SK-N-SH treated with all-trans-retinoic acid at 6 μM for 48 hours (cell line): ENCODE data around the gene ABCF2.

Experiments used
- ATAC-seq: fragments of 200-7000 bp; cut with Tn5 transposase; 3 replicates; pipeline ENCODE4 v1.9.1; 2020; ENCODE audit warnings: mild to moderate bottlenecking, moderate library complexity
- BACH2 ChIP-seq: fragments of 250-450 bp; sonication (Bioruptor Pico); IDR thresholded peaks from 2 replicates; pipeline ENCODE4 v1.9.0; 2021; ENCODE audit warnings: mild to moderate bottlenecking, borderline replicate concordance
- CSDC2 ChIP-seq: fragments of 250-450 bp; sonication (Bioruptor Pico); IDR thresholded peaks from 2 replicates; pipeline ENCODE4 v1.5.0; 2020; ENCODE audit warnings: mild to moderate bottlenecking, moderate library complexity
- ESRRG ChIP-seq: fragments of 250-450 bp; sonication (Bioruptor Pico); IDR thresholded peaks from 2 replicates; pipeline ENCODE4 v1.6.1; 2021; ENCODE audit warnings: mild to moderate bottlenecking
- ISL1 ChIP-seq: fragments of 250-450 bp; sonication (Bioruptor Pico); IDR thresholded peaks from 2 replicates; pipeline ENCODE4 v2.1.2; 2022; ENCODE audit warnings: mild to moderate bottlenecking, moderate library complexity
- OSR1 ChIP-seq: fragments of 250-450 bp; sonication (Bioruptor Pico); IDR thresholded peaks from 2 replicates; pipeline ENCODE4 v1.8.0; 2022; ENCODE audit warnings: moderate library complexity, mild to moderate bottlenecking, inconsistent platforms
- POU6F1 ChIP-seq: fragments of 250-450 bp; sonication (Bioruptor Pico); IDR thresholded peaks from 2 replicates; pipeline ENCODE4 v1.8.0; 2021; ENCODE audit warnings: low read depth, mild to moderate bottlenecking, moderate library complexity, borderline replicate concordance
- RARB ChIP-seq: fragments of 250-450 bp; sonication (Bioruptor Pico); IDR thresholded peaks from 2 replicates; pipeline ENCODE4 v1.8.0; 2021; ENCODE audit warnings: mild to moderate bottlenecking, moderate library complexity
- SNAI2 ChIP-seq: fragments of 250-450 bp; sonication (Bioruptor Pico); IDR thresholded peaks from 2 replicates; pipeline ENCODE4 v1.5.0; 2020; ENCODE audit warnings: mild to moderate bottlenecking, moderate library complexity
- TCF4 ChIP-seq: fragments of 250-450 bp; sonication (Bioruptor Pico); IDR thresholded peaks from 2 replicates; pipeline ENCODE4 v1.8.0; 2021; ENCODE audit warnings: mild to moderate bottlenecking, moderate library complexity, borderline replicate concordance
- TOX ChIP-seq: fragments of 250-450 bp; sonication (Bioruptor Pico); IDR thresholded peaks from 2 replicates; pipeline ENCODE4 v1.8.0; 2021; ENCODE audit warnings: mild to moderate bottlenecking, moderate library complexity, borderline replicate concordance
- ZFP3 ChIP-seq: fragments of 250-450 bp; sonication (Bioruptor Pico); IDR thresholded peaks from 2 replicates; pipeline ENCODE4 v1.5.0; 2020; ENCODE audit warnings: mild to moderate bottlenecking, moderate library complexity
- ZFP30 ChIP-seq: fragments of 450-650 bp; formaldehyde crosslinking; IDR thresholded peaks from 2 replicates; pipeline ENCODE4 v1.5.0; 2022; ENCODE audit warnings: mild to moderate bottlenecking, moderate library complexity
- ZNF565 ChIP-seq: fragments of 450-650 bp; formaldehyde crosslinking; conservative IDR thresholded peaks from 2 replicates; pipeline ENCODE4 v1.5.0; 2020; ENCODE audit warnings: low read depth, mild to moderate bottlenecking, moderate library complexity
- ZNF70 ChIP-seq: fragments of 450-650 bp; formaldehyde crosslinking; IDR thresholded peaks from 2 replicates; pipeline ENCODE4 v1.5.0; 2020; ENCODE audit warnings: mild to moderate bottlenecking, moderate library complexity
- ZNF8 ChIP-seq: fragments of 450-650 bp; formaldehyde crosslinking; IDR thresholded peaks from 2 replicates; pipeline ENCODE4 v1.5.0; 2020; ENCODE audit warnings: mild to moderate bottlenecking, moderate library complexity
- TF ChIP-seq, protein P1 (sequence below): fragments of 250-450 bp; sonication (Bioruptor Pico); IDR thresholded peaks from 2 replicates; pipeline ENCODE4 v1.5.0; 2020; ENCODE audit warnings: mild to moderate bottlenecking, moderate library complexity
- TF ChIP-seq, protein P2 (sequence below): fragments of 250-450 bp; sonication (Bioruptor Pico); IDR thresholded peaks from 2 replicates; pipeline ENCODE4 v1.5.1; 2020; ENCODE audit warnings: low read depth, mild to moderate bottlenecking, moderate library complexity
- TF ChIP-seq, protein P3 (sequence below): fragments of 250-450 bp; sonication (Bioruptor Pico); IDR thresholded peaks from 2 replicates; pipeline ENCODE4 v1.5.1; 2021; ENCODE audit warnings: mild to moderate bottlenecking, moderate library complexity

ABCF2 gene

DNA sequence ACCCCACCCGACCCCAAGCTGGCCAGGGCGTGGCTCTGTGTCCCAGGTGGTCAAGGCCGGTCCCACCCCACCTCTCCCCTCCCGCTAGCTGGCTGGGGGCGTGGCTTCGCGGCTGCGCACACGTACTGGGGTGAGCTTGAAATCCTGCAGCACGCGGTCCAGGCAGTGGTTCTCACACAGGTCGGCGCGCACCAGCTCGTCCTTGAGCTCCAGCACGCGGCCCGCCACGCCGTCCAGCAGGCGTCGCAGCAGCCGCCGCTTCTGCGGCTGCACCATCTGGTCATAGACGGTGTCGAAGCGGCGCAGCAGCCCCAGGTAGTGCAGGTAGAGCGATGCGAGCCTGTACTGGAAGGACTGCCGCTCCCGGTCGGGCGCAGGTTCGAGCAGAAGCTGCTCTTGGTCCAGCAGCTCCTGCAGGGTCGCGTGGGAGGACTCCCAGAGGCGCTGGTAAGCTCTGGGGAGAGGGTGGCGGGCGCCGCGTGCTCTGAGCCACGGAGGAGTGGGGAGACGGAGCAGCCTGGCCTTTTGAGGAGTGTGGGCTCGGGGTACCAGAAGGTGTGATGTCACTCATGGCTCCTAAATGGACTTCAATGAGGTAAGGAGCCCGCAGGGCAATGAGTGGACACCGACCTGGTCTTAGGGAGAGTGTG is 22.5 kb downstream of the ABCF2 start:
- TF ChIP-seq, protein P1, sequence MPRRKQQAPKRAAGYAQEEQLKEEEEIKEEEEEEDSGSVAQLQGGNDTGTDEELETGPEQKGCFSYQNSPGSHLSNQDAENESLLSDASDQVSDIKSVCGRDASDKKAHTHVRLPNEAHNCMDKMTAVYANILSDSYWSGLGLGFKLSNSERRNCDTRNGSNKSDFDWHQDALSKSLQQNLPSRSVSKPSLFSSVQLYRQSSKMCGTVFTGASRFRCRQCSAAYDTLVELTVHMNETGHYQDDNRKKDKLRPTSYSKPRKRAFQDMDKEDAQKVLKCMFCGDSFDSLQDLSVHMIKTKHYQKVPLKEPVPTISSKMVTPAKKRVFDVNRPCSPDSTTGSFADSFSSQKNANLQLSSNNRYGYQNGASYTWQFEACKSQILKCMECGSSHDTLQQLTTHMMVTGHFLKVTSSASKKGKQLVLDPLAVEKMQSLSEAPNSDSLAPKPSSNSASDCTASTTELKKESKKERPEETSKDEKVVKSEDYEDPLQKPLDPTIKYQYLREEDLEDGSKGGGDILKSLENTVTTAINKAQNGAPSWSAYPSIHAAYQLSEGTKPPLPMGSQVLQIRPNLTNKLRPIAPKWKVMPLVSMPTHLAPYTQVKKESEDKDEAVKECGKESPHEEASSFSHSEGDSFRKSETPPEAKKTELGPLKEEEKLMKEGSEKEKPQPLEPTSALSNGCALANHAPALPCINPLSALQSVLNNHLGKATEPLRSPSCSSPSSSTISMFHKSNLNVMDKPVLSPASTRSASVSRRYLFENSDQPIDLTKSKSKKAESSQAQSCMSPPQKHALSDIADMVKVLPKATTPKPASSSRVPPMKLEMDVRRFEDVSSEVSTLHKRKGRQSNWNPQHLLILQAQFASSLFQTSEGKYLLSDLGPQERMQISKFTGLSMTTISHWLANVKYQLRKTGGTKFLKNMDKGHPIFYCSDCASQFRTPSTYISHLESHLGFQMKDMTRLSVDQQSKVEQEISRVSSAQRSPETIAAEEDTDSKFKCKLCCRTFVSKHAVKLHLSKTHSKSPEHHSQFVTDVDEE: no peak
- no peak for TF ChIP-seq BACH2 (CRISPR knock-in tag)
- no peak for TF ChIP-seq POU6F1 (CRISPR knock-in tag)
- no peak for TF ChIP-seq ZNF565 (CRISPR knock-in tag)
- no peak for ATAC-seq

DNA sequence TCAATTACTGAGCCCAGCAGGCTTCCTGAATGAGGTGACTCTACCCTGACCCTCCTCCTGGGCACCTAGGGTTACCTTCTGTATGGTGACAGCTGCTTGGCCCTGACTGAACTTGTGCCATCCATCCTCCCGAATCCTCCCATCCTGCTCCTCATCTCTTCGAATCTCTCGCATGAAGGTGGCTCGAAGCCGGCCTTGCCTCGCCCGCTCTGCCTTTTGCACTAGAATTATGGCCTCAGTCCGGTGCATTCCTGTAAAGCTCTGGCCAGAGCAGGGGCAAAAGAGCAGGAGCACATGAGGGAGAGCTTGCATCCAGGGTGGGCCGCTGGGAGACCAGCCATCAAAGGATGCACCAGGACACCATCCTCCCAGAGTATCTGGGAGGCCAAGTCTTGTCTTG is 24.2 kb downstream of the ABCF2 start:
- no peak for ATAC-seq
- no peak for TF ChIP-seq ZFP30 (CRISPR knock-in tag)
- TF ChIP-seq, protein P2, sequence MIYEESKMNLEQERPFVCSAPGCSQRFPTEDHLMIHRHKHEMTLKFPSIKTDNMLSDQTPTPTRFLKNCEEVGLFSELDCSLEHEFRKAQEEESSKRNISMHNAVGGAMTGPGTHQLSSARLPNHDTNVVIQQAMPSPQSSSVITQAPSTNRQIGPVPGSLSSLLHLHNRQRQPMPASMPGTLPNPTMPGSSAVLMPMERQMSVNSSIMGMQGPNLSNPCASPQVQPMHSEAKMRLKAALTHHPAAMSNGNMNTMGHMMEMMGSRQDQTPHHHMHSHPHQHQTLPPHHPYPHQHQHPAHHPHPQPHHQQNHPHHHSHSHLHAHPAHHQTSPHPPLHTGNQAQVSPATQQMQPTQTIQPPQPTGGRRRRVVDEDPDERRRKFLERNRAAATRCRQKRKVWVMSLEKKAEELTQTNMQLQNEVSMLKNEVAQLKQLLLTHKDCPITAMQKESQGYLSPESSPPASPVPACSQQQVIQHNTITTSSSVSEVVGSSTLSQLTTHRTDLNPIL: no peak
- no peak for TF ChIP-seq CSDC2
- TF ChIP-seq ZNF8: no peak

- ATAC-seq: no peak
- TF ChIP-seq ESRRG (CRISPR knock-in tag): no peak
- no peak for TF ChIP-seq ISL1
Measured at GRCh38 chr7:151201751-151202150, 25.3 kb downstream of the ABCF2 start.

GRCh38 chr7:151201344-151201743 is 25.7 kb downstream of the ABCF2 start:
- TF ChIP-seq CSDC2: no peak
- TF ChIP-seq, protein P3, sequence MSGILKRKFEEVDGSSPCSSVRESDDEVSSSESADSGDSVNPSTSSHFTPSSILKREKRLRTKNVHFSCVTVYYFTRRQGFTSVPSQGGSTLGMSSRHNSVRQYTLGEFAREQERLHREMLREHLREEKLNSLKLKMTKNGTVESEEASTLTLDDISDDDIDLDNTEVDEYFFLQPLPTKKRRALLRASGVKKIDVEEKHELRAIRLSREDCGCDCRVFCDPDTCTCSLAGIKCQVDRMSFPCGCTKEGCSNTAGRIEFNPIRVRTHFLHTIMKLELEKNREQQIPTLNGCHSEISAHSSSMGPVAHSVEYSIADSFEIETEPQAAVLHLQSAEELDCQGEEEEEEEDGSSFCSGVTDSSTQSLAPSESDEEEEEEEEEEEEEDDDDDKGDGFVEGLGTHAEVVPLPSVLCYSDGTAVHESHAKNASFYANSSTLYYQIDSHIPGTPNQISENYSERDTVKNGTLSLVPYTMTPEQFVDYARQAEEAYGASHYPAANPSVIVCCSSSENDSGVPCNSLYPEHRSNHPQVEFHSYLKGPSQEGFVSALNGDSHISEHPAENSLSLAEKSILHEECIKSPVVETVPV (CRISPR knock-in tag): no peak
- no peak for TF ChIP-seq ESRRG (CRISPR knock-in tag)
- no peak for TF ChIP-seq BACH2 (CRISPR knock-in tag)
- TF ChIP-seq ZFP3 (CRISPR knock-in tag): no peak
- TF ChIP-seq SNAI2: no peak
- no peak for TF ChIP-seq TOX
- no peak for TF ChIP-seq ZNF70 (CRISPR knock-in tag)
- TF ChIP-seq, protein P2: no peak
- TF ChIP-seq OSR1 (CRISPR knock-in tag): no peak
- TF ChIP-seq TCF4 (CRISPR knock-in tag): no peak
- no peak for TF ChIP-seq ZNF8
- no peak for TF ChIP-seq RARB (CRISPR knock-in tag)
- TF ChIP-seq ZNF565 (CRISPR knock-in tag): no peak
- ATAC-seq: no peak
